ENCODE results near the gene TMEM63A.
"Not testable (repeated sequence)": the region's sequence is repeated elsewhere in the genome, so short reads cannot be mapped to it uniquely, and the experiment has no call there.

Gene TMEM63A

DNA sequence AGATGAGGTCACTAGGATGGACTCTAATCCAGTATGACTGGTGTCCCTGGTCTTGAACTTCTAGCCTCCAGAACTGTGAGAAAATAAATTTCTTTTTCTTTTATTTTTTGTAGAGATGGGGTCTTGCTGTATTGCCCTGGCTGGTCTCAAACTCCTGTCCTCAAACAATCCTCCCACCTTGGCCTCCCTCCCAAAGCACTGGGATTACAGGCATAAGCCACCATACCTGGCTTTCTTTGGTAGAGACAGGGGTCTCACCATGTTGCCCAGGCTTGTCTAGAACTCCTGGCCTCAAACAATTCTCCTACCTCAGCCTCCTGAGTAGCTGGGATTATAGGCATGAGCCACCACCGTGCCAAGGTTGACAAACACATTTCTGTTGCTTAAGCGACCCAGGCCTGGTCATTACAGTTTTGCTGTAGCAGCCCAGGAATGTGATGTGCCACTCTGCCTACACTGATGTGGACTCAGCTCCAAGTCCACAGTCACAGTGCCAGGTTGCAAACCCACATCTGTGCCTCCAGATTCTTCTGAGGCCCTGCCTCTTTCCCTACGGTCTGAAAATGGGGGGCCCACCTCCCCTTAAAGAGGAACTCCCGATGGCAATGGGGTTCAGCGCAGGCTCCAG is 25.9 kb upstream of the TMEM63A start:
- DNase-seq, result no peak

DNA sequence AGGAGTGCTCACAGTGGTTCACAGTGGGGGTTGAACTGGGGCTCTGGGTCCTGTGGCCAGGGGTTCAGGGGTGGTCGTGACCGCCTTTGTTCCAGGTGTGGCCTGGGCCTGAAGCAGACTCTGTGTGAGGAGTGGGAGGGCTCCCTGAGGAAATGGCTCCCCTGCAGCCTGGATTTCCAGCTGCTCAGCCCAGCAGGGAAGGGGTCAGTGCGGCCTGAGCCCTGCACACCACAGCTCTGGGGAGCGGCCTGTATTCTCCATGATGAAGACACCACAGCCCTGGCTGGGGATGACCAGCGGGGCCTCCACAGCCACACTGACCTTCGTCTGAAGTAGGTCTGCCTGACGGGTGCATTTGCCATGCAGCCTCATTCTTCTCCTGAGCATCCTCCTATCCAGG is 25.2 kb upstream of the TMEM63A start:
- no peak for DNase-seq

DNA sequence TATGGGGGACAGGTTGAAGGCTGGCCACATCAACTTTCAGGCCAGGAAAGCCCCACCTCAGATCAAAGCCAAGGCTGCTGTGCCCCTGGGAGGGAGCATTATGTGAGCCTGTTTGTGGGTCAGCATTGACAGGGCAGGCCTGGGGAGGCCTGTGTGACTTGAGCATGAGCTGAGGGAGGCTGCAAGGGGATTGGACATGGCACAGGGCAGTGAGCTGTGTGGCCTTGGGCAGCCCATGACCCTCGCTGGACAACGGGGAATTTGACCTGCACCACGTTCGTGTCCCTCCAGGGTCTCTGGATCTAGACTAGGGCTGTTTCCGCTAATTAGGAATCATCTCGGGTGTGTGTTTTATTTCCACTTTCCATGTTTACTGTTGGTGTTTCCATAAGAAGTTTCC is 24.3 kb upstream of the TMEM63A start:
- DNase-seq, result no peak

DNA sequence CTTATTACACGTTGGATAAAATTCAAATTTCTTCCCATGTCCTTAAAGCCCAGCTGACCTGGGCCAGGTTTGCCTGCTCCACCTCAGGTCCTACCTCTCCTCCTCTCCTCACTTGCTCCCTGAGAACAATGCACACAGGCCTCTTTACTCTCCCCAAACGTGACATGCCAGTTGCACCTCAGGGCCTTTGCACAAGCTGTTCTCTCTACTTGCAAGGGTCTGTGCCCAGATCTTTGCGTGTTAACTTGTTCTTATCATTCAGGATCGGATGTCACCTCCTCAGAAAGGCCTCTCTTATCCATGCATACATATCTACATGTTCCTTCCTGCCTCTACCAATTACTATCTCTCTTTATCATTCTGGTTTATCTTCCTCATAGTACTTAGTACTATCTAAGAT is 21.4 kb upstream of the TMEM63A start:
- no peak for DNase-seq

DNA sequence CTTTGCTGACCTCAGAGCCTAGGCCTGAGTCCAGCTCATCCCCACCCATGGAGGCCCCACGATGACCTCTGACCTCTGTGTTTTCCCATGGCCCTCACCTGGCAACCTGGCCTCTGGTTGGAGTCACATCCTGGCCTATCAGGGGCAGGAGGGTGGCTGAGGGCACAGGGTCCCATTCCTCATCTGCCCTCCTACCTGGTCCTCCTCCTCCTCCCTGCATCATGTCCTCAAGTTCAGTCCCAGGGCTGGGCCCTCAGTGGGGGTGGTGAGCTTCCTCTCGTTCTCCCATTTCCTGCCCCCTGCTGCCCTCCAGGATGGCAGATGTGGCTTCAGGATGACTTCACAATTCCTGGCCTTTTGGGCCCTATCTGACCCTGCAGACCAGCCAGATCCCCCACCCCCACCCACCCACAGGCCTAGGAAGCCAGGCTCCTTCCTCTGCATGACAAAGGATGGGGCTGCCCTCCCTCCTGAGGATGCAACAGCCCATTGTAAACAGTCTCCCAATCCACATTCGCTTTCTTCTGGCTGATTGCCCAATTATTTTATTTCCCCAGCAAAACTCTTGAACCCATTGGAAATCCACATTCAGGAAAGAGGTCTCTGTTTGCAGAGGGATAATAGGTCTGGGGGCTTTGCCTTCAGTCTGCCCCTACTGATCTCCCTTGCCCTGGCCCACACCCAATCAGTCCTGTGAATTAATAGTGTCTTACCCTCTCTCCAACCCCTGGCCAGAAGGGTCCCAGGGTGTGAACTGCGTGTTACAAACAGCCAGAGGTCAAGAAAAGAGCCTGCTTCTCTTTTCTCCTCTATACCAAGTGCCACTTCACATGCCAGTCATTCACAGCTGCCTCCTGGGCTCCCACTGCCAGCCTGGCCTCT is 17.1 kb upstream of the TMEM63A start:
- no peak for DNase-seq

DNA sequence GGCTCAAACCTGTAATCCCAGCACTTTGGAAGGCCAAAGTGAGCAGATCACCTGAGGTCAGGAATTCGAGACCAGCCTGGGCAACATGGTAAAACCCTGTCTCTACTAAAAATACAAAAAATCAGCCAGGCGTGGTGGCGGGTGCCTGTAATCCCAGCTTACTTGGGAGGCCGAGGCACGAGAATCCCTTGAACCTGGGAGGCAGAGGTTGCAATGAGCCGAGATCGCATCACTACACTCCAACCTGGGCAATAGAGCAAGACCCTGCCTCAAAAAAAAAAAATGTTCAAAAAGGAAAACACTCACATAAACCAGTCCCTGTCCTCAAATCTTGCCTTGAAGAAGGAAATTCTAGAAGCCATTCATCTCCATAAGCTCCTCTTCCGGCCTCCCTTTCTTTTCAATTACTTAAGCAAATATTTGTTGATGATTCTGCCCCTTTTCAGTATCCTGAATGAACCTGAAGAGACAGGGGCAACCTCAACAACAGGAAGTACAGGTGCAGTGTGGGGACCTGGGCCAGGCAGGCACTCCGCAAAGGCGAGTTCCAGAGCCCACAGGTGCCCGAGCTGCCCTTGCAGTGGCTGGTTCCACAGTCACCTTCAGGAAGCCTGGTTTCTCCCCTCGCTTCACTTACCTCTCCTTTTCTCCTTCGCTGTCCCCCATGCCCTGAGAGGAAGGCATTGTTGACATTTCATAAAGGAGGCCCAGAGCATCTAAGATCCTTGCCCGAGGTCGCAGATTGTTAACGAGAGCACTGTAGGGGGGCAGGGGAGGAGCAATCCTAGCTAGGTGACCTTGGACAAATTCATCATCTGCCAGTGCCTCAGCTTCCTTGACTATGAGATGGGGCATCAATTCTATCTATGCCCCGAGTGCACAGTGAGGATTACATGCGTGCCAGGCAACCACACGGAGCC is 15.7 kb upstream of the TMEM63A start:
- DNase-seq, result peak in 2 of 4 experiments; percentile 27 to 36

DNA sequence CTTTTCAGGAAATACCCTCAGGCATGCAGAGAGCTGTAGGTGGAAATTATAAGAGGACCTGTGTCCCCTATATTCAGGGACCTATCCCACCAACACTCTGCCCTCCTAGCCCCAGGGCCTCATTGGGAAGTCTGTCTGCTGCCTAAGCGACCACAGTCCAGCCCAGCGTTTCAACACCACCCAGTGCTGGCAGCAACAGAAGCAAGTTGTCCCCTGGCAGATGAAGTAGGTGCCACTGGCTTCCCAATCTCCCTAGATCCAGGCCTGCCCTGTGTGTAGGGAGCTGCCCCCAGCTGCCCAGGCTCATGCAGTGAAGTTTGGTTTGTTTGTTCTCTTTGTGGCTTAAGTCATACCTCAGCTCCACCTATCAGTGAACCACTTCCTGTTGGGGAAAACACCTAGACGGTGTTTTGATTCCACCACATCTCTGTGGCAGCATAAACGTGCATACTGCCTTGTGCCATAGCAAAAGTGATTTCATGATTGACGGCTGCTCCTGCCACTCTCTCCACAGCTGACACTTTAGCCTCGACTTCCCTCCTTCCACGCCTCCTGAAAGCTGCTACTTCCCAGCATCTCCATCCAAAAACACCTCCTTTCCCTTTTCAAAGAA is 14.9 kb upstream of the TMEM63A start:
- DNase-seq, result peak in 2 of 4 experiments; percentile 18 to 46

DNA sequence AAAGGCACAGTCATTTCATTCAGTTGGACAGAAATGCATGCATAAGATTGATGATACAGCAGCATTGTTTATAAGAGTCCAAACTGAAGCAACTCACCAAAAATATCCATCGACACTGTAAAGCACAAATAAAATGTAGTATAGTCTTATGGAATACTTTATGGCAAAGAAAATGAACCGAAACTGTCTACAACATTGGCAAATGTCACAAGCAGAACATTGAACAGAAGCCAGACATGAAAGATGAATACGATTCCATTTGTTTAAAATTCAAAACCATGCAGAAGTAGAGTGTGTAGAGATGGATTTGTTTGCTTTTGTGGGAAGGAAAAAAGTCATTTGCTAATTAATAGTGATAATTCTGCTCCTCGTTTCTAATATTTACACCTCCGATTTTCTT is 14.3 kb upstream of the TMEM63A start:
- DNase-seq, result no peak

DNA sequence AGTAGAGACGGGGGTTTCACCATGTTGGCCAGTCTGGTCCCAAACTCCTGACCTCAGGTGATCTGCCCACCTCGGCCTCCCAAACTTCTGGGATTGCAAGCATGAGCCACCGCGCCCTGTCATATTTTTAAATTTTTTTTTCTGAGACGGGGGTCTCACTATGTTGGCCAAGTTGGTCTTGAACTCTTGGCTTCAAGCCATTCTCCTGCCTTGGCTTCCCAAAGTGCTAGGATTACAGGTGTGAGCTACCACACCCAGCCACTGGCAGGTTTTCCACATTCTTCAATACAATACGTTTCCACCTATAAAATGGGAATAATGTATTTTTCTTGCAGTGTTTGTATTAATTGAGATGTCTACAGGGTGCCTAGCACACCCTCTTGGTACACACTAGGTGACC is 10.1 kb upstream of the TMEM63A start:
- DNase-seq, result no peak

DNA sequence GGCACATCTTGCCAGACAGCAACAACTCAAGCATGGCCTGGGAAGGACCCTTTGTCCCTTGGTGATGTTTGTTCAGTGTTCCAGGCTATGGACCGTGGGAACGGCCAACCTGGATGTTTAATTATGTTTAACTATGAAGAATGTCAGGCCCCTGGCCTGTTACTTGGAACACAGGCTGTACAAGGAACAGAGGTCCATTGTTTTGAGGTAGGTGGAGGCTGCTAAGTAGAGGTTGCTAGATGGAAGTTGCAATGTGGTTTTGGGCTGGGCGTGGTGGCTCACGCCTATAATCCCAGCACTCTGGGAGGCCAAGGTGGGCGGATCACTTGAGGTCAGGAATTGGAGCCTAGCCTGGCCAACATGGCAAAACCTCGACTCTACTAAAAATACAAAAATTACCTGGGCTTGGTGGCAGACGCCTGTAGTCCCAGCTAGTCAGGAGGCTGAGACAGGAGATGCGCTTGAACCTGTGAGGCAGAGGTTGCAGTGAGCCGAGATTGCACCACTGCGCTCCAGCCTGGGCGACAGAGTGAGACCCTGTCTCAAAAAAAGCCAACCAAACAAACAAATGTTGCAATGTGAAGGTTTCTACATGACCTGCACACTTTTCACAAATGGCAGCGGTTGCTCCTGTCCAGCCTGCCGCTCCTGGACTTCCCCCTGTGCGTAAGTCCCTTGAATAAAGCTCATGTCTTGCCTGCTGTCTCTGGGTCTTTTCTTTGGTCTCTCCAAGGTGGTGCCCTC is 9.2 kb upstream of the TMEM63A start:
- DNase-seq, result no peak

DNA sequence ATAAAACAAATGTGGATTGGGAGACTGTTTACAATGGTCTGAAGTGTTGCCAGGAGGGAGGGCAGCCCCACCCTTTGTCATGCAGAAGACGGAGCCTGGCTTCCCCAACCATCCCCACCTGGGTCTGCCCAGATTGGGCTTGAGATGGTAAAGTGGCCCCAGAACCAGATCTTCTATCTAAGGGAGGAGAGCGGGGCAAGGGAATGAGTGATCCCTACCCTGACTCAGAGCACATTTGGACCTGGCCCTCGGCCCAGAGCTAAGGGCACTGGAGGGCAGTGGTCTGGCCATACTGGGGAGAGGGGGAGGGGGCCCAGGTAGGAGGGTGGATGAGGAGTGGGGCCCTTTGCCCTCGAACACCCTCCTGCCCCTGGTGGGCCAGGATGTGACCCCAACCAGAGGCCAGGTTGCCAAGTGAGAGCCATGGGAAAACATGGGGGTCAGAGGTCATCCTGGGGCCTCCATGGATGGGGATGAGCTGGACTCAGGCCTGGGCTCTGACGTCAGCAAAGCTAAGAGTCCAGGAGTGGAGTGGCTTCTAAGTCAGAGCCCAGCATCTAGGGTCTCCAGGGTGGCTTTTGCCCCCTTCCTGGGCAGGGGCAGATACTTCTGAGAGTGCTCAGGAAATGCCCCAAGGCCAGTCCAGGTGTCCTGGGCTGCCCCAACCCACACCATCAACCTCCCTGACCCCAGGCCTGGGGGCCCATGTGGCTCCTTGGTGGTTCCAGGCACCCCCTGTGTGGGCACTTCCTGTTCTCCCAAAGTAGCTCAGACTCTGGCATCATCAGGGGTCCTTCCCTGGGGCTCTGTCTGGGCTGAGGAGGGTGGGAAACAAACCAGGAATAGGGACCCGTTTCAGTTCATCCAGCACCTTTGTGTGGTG is 8.4 kb upstream of the TMEM63A start:
- no peak for DNase-seq

DNA sequence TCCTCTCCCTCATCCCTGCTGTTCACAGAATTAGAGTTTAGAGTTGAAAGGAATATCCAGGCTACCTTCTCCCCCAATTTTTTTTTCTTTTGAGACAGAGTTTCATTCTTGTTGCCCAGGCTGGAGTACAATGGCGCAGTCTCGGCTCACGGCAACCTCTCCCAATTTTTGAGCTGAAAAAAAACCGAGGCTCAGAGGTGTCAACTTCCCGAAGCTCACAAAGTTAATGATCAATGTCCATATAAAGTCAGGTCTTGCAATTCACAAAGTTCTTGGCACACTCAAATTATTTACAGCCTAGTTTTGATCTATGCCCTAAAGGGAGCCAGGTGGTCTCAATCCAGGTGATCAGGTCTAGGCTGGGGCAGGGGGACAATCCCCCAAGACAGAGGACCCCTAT is 7.6 kb upstream of the TMEM63A start:
- DNase-seq, result no peak

DNA sequence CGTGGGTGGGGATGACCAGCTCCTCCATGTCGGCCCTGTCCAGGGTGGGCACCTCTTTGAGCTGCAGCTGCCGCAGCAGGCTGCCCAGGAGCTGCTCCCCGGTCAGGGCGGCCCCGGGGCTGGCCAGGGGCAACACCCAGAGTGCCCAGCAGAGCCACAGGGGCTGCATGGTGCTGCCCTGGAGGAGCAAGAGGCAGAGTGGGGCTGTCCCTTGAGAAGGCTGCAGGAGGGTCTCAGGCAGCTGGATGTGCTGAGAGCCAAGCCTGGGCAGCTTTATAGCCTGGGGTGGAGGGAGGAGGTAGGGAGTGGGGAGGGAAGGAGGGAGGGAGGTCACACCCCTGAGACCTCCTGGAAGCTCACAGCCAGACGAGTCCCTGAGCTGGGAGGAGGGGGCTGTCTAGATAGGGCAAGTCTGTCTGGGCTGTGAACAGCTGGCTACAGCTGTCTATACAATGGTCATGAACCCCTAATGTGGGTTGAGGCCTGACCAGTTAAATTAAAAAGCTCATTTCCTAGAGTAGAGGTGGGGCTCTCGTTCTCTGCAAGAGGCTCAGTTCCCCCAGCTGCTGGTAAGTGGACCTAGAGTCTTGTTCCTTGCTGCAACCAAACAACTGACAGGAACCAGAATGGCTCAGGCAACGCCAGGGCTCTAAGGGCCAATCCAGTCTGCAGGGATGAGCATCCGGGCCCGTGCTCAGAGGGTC is 6.9 kb upstream of the TMEM63A start, which contains the start of gene LEFTY1:
TSS of gene LEFTY1 (minus strand) at position 249 of the 704 bp plus-strand sequence. CDS start at position 169, 80 bp downstream.
- DNase-seq, result no peak

DNA sequence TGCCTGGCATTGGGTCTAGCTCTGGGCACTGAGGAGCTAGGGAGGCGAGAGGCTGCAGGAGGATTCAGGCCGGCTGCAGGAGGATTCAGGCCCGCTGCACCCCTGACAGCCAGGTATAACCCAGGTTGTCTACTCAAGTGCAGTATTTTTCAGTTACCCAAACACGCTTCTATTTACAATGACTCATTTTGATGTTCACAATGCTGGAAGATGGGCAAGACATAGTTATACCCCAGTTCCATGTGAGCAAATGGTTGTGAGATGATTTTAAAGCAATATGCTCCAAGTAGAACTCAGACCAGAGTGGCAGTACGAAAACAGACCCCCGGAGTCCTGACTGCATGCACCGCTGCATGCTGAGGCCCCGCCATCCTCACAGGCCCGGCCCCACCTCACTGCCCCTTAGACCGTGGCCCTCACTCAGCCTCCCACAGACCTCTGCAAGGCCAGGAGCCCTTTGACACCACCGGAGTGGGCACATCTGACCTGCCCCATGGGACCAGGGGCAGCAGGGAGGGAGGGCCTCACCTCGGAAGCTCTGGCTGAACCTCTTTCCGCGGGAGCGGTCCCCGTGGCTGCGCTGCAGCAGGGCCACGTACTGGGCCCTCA is 6.2 kb upstream of the TMEM63A start:
- no peak for DNase-seq

DNA sequence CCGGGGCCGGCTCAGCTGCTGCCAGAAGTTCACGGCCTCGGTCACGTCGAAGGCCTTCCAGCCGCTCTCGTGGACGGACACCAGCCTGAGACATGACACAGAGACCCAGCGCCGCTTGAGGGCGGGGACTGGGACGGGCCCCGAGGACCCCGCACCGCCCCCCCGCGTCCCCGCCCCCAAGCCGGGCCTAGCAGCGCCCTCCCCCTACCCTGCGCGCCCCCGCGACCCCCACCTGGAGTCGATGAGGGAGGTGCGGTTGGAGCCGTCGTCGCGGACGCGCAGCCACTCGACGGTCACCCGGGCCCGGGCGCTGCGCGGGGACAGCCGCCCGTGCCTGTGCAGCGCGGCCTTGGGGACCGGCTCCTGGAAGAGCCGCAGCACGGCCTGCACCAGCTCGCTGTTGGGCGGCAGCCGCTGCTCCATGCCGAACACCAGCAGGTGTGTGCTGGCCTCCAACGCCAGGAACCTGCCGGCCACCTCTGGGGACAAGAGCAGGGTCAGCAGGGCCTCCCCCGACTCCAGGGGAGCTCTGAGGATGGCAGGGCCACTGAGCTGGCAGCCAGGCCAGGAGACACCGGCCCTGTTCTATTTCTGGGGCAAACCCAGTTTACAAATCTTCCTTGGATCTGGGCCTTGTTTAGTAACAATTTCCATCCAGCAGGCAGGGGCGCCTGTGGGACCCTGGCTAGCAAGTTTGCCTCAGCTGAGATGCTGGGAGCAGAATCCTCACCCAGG is 5.5 kb upstream of the TMEM63A start:
- DNase-seq, result not testable (repeated sequence)

DNA sequence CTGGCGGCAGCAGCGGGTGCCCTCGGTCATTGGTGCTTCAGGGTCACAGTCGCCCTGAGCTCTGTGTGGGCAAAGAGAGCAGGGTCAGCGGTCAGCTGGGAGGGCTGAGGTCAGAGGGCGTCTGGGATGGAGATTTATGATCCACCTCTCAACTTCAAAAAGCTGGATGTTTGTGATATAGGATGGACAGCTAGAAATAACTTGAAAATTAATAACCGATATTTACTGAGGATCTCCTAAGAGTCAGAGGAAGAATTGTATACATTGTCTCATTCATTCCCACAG is 4.8 kb upstream of the TMEM63A start:
- DNase-seq, result no peak

DNA sequence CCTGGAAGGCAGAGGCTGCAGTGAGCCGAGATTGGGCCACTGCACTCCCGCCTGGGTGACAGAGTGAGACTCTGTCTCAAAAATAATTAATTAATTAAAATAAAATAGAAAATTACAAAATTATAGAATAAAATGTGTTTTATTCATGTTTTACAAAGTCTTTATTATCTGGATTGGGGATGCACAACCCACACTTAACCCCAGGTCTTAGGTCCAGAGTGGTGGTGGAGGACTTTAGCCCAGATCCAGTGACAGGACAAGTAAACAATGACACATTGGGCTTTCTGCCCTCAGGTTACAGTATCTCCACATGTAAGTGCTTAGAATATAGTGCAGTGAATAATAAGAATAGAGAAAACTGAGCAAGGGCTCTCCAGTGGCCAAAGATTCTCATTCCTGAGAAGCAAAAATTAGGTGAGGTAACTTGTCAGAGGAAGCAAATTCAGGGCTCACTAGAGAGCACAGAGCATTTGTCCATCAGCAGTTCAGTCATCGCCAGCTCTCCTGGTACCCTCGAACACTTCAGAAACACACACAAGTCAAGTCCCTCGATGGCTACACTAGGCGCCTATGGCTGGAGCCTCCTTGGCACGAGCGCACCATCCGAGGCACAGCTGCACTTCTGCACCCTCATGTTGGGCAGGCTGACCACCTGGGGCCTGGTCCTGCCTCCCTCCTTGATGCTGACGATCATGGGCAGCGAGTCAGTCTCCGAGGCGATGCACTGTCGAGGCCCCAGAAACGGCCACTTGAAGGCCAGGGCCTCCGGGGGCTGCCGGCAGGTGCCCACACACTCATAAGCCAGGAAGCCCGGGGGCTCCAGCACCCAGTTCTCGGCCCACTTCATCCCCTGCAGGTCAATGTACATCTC is 4.2 kb upstream of the TMEM63A start:
- no peak for DNase-seq

DNA sequence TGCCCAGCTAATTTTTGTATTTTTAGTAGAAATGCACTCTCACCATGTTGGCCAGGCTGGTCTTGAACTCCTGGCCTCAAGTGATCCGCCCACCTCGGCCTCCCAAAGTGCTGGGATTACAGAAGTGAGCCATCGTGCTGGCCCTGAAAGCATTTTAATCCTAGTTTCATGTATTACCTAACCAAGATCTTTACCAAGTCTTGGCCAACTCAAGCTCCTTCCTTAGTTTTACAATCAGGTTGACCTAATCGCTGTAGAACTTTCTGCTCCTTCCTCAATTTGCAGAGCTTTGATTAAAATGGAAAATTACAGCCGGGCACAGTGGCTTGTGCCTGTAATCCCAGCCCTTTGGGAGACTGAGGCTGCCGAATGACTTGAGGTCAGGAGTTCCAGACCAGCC is 3.2 kb upstream of the TMEM63A start:
- no peak for DNase-seq
